GM12891 (cell line): ENCODE data around the gene SALL3.

Experiments
- POLR2A ChIP-seq: IDR thresholded peaks from 2 replicates; pipeline ENCODE4 v1.6.1; 2011; ENCODE audit warnings: low read depth, low read length, control low read depth
- POLR2AphosphoS5 ChIP-seq: IDR thresholded peaks from 2 replicates; pipeline ENCODE4 v1.6.1; 2011; ENCODE audit warnings: low read depth, low read length, control low read depth
- POU2F2 ChIP-seq: IDR thresholded peaks from 2 replicates; pipeline ENCODE4 v1.6.1; 2011; ENCODE audit warnings: low read depth, mild to moderate bottlenecking, control low read depth, low read length, moderate library complexity
- SPI1 ChIP-seq: IDR thresholded peaks from 2 replicates; pipeline ENCODE4 v1.6.1; 2011; ENCODE audit warnings: low read depth, low read length, control low read depth
- TAF1 ChIP-seq: IDR thresholded peaks from 2 replicates; pipeline ENCODE4 v1.6.1; 2011; ENCODE audit warnings: low read depth, low read length, control low read depth

- TF ChIP-seq POLR2AphosphoS5 (no peak), POLR2A (no peak), SPI1 (no peak), POU2F2 (no peak), TAF1 (no peak)
These were observed 1.8 kb downstream of the SALL3 start for GRCh38 chr18:78981394-78981831.
